ENCODE results near the gene EXTL2.
"Not testable (repeated sequence)": the region's sequence is repeated elsewhere in the genome, so short reads cannot be mapped to it uniquely, and the experiment has no call there.

Gene EXTL2

DNA sequence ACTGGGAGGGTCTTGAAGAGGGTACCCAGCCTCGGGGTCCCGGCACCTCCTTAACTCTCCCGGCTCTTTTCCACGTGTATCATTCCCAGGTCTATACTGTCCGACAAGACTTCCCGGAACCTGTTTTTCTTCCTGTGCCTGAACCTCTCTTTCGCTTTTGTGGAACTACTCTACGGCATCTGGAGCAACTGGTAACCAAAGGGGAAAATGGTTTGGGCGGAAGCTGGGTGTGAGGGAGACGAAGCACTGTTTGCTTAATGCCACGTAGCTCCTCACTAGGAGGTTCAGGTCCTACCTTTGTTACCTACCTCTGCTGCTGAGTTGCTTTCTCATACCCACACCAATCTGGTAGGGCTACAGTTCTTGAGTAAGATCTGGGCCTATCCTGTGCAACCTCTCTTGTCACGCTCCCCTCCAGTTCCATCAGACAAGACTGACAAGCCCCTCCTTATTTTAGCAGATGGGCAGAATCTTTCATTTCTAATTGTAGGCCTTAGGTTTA lies 1.9 kb upstream of the EXTL2 start:
- DNase-seq = peak; percentile 60

DNA sequence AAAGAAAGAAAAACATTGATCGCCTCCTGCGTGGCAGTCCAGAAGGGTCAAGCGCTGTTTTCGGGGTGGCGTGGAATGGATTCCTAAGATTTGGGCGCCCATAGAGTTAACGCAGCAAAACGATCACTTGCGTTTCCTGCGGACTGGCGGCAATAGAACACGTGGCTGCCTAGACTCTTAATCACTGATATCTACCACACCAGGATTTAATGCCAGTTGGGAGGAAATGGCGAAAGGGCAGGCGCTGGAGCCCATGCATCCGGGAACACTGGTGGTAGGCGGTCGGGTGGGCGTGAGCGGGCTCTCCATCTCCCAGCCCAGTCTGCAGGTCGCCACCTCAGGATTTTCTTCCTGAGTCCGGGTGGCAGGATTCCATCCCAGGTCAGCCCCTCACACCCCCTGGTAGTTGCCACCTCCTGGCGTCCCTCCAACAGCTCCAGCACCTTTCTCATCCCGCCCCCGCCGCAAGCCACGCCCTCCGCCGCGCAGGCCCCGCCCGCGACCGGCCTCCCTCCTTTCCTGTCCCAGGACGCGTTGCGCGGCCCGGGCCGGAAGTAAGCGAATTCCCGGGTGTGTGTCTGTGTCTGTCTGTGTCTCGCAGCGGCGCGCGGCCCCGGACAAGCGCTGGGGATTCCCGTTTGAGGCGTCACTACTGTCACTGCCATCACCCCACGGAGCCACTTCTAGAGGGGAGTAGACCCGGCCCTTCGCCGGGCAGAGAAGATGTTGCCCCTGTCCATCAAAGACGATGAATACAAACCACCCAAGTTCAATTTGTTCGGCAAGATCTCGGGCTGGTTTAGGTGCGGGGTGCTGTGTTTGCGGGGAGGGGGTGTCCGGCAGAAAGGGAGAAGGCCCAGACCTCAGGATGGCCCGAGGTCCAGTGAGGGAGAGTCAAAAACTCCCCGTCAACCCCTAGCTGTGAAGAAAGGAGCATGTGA lies 1.2 kb upstream of the EXTL2 start, which contains the start of gene SLC30A7:
SLC30A7 (plus strand) TSS at position 551 of the 941 bp plus-strand sequence; CDS start at position 724, 173 bp downstream.
- peak; percentile 97 for DNase-seq

GRCh38 chr1:100893718-100894117 lies 924 bp downstream of the EXTL2 start:
- no peak for DNase-seq

GRCh38 chr1:100892554-100892953 lies 2.1 kb downstream of the EXTL2 start:
- no peak for DNase-seq

GRCh38 chr1:100891380-100891779 lies 3.3 kb downstream of the EXTL2 start:
- DNase-seq = no peak

DNA sequence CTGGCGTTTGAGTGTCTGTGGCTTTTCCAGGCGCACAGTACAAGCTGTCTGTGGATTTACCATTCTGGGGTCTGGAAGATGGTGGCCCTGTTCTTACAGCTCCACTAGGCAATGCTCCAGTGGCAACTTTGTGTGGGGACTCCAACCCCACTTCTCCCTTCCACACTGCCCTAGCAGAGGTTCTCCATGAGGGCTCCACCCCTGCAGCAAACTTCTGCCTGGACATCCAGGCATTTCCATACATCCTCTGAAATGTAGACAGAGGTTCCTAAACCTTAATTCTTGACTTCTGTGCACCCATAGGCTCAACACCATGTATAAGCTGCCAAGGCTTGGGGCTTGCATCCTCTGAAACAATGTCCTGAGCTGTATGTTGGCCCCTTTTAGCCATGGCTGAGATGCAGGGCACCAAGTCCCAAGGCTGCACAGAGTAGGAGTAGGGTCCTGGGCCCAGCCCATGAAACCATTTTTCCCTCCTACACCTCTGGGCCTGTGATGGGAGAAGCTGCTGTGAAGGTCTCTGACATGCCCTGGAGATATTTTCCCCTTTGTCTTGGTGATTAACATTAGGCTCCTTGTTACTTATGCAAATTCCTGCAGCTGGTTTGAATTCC lies 4.7 kb downstream of the EXTL2 start:
- DNase-seq = not testable (repeated sequence)

GRCh38 chr1:100889007-100889406 lies 5.6 kb downstream of the EXTL2 start:
- not testable (repeated sequence) for DNase-seq

DNA sequence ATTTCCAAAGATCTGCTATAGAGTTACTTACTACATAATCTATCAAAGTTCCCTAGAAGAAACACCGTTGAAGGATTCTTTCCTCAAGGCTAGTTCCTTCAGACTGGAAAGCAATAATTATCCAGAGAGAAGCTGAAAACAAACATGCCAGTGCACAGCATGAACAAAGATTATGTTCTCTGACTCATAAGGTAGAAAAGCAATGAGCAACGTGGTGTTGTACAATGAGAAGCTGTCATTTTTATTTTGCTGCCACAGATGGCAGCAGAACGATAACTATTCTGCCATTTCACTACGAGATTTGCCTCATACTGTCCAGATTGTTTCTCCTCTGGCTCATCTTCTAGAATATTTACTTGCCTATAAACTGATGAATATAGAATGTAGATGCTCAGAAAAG lies 10.7 kb downstream of the EXTL2 start:
- no peak for DNase-seq

DNA sequence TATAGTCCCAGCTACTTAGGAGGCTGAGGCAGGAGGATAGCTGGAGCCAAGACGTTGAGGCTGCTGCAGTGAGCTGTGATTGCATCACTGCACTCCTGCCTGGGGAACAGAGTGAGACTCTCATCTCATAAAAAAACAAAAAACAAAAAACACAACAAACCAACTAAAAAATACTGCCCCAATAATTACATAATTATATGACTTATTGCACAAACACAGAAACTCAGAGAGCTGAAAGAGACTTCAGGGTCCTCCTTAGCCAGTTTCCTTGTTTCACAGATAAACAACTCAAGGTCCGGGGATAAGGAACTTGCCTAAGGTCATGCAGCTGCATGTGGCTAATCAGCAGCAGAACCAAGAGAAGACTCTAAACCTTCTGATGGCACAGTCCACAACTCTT lies 11.9 kb downstream of the EXTL2 start:
- DNase-seq = no peak

DNA sequence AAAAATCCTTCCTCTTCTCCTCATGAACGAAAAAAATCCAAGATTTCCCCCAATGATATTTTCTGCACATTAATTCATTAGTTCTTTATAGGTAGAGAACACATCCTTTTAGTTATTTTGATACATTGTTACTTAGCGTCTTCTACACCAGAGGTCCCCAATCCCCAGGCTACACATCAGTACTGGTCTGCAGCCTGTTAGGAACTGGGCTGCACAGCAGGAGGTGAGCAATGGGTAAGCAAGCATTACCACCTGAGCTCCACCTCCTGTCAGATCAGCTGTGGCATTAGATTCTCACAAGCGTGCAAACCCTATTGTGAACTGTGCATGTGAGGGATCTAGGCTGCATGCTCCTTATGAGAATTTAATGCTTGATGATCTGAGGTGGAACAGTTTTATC lies 13.0 kb downstream of the EXTL2 start:
- DNase-seq = no peak

DNA sequence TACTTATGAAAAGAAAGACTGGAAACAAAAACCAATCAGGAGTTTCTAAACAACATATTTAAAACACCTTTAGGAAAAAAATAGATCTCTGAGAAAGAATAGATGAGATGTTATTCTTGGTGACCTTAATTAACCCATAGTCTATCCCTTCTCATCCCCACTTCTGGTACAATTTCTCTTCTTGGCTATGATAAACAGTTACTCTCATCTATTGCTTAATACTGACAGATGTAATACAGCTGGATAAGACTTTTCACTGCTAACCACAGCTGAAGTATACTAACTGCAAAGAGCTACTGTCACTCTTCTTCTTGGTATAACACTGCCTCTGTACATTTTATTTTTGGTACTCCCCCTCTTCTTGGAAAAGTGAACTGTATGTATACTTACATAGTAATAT lies 15.2 kb downstream of the EXTL2 start:
- DNase-seq = no peak

GRCh38 chr1:100876291-100876690 lies 18.4 kb downstream of the EXTL2 start:
- DNase-seq = no peak

GRCh38 chr1:100875228-100875627 lies 19.4 kb downstream of the EXTL2 start:
- no peak for DNase-seq

GRCh38 chr1:100874433-100874832 lies 20.2 kb downstream of the EXTL2 start:
- no peak for DNase-seq

- DNase-seq = no peak
Observed at GRCh38 chr1:100869996-100870395, 24.6 kb downstream of the EXTL2 start.

DNA sequence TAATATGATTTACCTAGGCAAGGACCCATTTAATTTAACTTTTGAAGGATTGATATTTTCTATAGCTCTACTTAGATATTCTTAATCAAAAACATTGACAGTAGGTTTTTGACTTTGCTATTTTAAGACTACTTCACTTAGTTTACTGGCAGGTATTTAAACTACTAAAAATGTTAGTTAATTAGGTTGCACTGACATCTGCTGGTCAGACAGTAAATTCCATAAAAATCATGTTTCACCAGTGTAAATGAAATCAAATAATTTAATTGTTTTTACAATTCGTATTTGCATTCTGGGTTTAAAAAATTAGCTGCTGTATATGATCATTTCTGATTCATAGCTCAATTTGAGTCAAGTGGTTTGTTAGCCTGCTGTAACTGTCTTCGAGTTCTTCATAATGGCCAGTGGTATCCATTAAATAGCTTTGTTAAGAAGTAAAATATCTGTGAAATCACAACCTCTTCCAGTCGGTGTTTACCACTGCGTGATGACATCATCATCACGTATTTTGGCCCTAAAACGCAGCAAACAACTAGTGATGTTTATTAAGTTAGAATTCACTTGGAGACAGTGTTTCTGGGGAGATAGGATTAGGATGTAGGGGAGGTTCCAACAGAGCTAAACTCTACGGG lies 26.2 kb downstream of the EXTL2 start:
- DNase-seq = no peak

GRCh38 chr1:100866901-100867206 lies 27.8 kb downstream of the EXTL2 start:
- no peak for DNase-seq

- DNase-seq = no peak
Observed at GRCh38 chr1:100866041-100866900, 28.4 kb downstream of the EXTL2 start.

- DNase-seq = no peak
Observed at GRCh38 chr1:100862591-100862990, 32.1 kb downstream of the EXTL2 start.

GRCh38 chr1:100861379-100861778 lies 33.3 kb downstream of the EXTL2 start:
- DNase-seq = no peak

DNA sequence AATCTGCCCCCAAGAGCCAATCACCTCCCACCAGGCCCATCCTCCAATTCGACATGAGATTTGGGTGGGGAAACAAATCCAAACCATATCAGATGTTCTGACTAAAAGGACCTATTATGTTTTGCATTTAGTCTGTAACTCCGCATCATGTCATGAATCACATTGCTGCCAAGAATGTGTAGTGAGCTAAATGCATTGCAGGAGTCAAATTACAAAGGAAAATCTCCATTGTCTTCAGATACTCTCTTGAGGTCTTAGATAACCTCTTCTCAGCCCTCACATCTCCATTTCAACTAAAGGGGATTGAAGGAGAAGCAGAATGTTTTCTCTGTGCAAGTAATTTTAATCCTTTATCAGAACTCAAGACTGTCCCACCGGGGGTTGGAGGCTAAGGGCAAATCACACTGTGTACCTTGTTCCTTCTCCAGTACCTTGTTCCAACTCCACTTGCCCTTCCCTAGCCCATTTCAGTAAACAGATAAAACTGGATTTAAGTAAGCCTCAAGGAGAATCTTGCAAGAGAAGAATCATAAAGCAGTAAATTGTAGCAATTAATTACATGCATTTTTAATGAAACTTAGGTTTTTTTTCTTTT lies 34.1 kb downstream of the EXTL2 start:
- DNase-seq = no peak

GRCh38 chr1:100855116-100855515 lies 39.5 kb downstream of the EXTL2 start:
- not testable (repeated sequence) for DNase-seq
